ENCODE results near the gene PMF1. TPM values are rescaled to one million over a fixed set of nuclear protein-coding genes. Genes with fewer than 3 reads are reported as not detected.

Gene PMF1
- total and polyA plus RNA-seq, 4 donors: 29.6 to 65.0 (median 34.9) TPM

GRCh38 chr1:156259805-156260204 lies 47.0 kb downstream of the PMF1 start:
- intact Hi-C loops (cut with DNase I): no loop called here

GRCh38 chr1:156260896-156261295 lies 48.1 kb downstream of the PMF1 start:
- intact Hi-C loops (cut with DNase I): no loop called here
- H3K36me3 ChIP-seq (ENCODE audit: control insufficient read depth in 1 of 2, insufficient read depth in 2 of 2, low read length in 1 of 2): peaks cover 10 to 30% of the 10 kb centered on the region in 2 donors
- no peak overlapping the region for H3K4me3 ChIP-seq (ENCODE audit: low read length in 2 of 2)
- H3K9me3 ChIP-seq (ENCODE audit: control insufficient read depth, low read length): no peaks in the 10 kb centered on the region
- no peak overlapping the region for H3K27ac ChIP-seq (ENCODE audit: low read depth in 1 of 2, low read length in 2 of 2)
- ATAC-seq (ENCODE audit: low FRiP score): no peak
- DNase-seq: no peak
- WGBS, 2 donors: 91 to 95% methylated on average over 2 of the region's 2 CpGs
- no peaks in the 10 kb centered on the region for H3K4me1 ChIP-seq (ENCODE audit: control insufficient read depth in 1 of 2, insufficient read depth in 2 of 2, low read length in 2 of 2)
- H3K27me3 ChIP-seq (ENCODE audit: control insufficient read depth in 1 of 2, insufficient read depth in 2 of 2, low read length in 1 of 2): no peaks in the 10 kb centered on the region

More at GRCh38 chr1:156259805-156260204, 47.0 kb downstream of the PMF1 start:
- no peaks in the 10 kb centered on the region for H3K9me3 ChIP-seq (ENCODE audit: control insufficient read depth, low read length)
- WGBS, 2 donors: 76 to 81% methylated on average over 3 of the region's 3 CpGs
- H3K27ac ChIP-seq (ENCODE audit: low read depth in 1 of 2, low read length in 2 of 2): no peak overlapping the region
- H3K27me3 ChIP-seq (ENCODE audit: control insufficient read depth in 1 of 2, insufficient read depth in 2 of 2, low read length in 1 of 2): no peaks in the 10 kb centered on the region
- no peak overlapping the region for H3K4me3 ChIP-seq (ENCODE audit: low read length in 2 of 2)
- DNase-seq: no peak
- no peaks in the 10 kb centered on the region for H3K4me1 ChIP-seq (ENCODE audit: control insufficient read depth in 1 of 2, insufficient read depth in 2 of 2, low read length in 2 of 2)
- peaks cover 11 to 27% of the 10 kb centered on the region in 2 donors for H3K36me3 ChIP-seq (ENCODE audit: control insufficient read depth in 1 of 2, insufficient read depth in 2 of 2, low read length in 1 of 2)
- ATAC-seq (ENCODE audit: low FRiP score): no peak

DNA sequence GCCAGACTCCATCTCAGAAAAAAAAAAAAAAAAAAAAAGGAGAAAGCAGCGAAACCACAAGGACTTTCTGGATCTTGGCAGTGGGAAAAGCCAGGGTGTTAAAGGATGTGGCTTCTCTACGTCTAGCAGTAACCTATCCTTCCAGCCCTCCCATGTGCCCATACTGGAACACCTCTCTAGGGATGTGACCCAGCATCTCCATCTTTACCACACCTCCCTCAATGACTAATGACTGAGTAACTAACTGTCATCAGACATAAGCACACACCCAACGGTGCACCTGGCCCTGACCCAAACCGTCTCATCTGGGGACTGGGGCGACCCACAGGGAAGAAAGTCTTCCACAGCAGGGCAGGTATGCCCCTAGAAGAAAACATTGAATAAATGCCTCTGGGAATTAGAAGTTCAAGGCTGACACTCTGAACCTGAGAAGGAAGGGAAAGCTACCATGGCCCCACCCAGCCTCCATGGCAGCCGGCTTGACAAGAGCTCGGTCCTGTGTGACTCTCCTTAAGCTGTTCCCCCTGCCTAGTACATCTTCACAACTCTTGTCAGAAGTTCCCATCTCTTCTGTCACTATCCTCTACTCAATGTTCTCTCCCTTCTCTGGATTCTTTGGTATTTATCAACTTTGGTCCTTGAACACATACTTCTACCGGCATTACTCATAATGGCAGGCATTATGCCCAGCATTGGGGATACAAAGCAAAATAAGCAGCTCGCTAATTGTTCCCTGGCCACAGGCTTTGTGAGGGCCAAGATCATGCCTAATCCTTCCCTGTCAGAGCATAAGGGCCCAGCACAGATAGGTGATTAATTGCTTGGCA lies 49.9 kb downstream of the PMF1 start:
- H3K4me3 ChIP-seq (ENCODE audit: low read length in 2 of 2): no peak overlapping the region
- no peaks in the 10 kb centered on the region for H3K27me3 ChIP-seq (ENCODE audit: control insufficient read depth in 1 of 2, insufficient read depth in 2 of 2, low read length in 1 of 2)
- ATAC-seq (ENCODE audit: low FRiP score) (no peak), DNase-seq (peak in 1 of 2 donors; percentile 57)
- WGBS, 2 donors: 71% methylated on average over 9 of the region's 9 CpGs
- intact Hi-C loops (cut with DNase I): no loop called here
- no peak overlapping the region for H3K27ac ChIP-seq (ENCODE audit: low read depth in 1 of 2, low read length in 2 of 2)
- H3K36me3 ChIP-seq (ENCODE audit: control insufficient read depth in 1 of 2, insufficient read depth in 2 of 2, low read length in 1 of 2): peaks cover 9 to 42% of the 10 kb centered on the region in 2 donors
- H3K9me3 ChIP-seq (ENCODE audit: control insufficient read depth, low read length): no peaks in the 10 kb centered on the region
- H3K4me1 ChIP-seq (ENCODE audit: control insufficient read depth in 1 of 2, insufficient read depth in 2 of 2, low read length in 2 of 2): no peaks in the 10 kb centered on the region

DNA sequence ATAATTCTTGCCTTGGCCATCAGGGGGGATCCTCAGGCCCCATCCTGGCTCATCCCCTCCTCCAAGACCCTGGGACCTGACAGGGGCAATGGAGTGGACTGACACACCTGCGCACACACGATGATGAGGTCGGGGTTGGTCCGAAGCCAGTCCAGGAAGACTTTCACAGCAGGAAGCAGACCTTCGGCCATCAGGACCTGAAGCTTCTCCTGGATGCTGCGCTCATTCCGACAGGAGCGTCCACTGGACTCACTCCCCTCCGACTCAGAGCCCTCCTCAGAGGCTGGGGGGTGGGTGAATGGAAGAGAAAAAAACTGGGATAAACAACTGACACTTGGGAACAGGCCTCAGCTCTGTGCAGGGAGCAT lies 50.5 kb downstream of the PMF1 start:
- DNase-seq (no peak), ATAC-seq (ENCODE audit: low FRiP score) (no peak)
- peaks cover 11 to 42% of the 10 kb centered on the region in 2 donors for H3K36me3 ChIP-seq (ENCODE audit: control insufficient read depth in 1 of 2, insufficient read depth in 2 of 2, low read length in 1 of 2)
- H3K9me3 ChIP-seq (ENCODE audit: control insufficient read depth, low read length): no peaks in the 10 kb centered on the region
- 83 to 89% methylated on average over 9 of the region's 9 CpGs for WGBS, 2 donors
- intact Hi-C loops (cut with DNase I): no loop called here
- no peaks in the 10 kb centered on the region for H3K27me3 ChIP-seq (ENCODE audit: control insufficient read depth in 1 of 2, insufficient read depth in 2 of 2, low read length in 1 of 2)
- no peaks in the 10 kb centered on the region for H3K4me1 ChIP-seq (ENCODE audit: control insufficient read depth in 1 of 2, insufficient read depth in 2 of 2, low read length in 2 of 2)
- H3K27ac ChIP-seq (ENCODE audit: low read depth in 1 of 2, low read length in 2 of 2): no peak overlapping the region
- no peak overlapping the region for H3K4me3 ChIP-seq (ENCODE audit: low read length in 2 of 2)

- peaks cover 6 to 33% of the 10 kb centered on the region in 2 donors for H3K36me3 ChIP-seq (ENCODE audit: control insufficient read depth in 1 of 2, insufficient read depth in 2 of 2, low read length in 1 of 2)
- no peaks in the 10 kb centered on the region for H3K9me3 ChIP-seq (ENCODE audit: control insufficient read depth, low read length)
- intact Hi-C loops (cut with DNase I): no loop called here
- ATAC-seq (ENCODE audit: low FRiP score): no peak
- H3K4me1 ChIP-seq (ENCODE audit: control insufficient read depth in 1 of 2, insufficient read depth in 2 of 2, low read length in 2 of 2): no peaks in the 10 kb centered on the region
- no peak for DNase-seq
- no peaks in the 10 kb centered on the region for H3K27me3 ChIP-seq (ENCODE audit: control insufficient read depth in 1 of 2, insufficient read depth in 2 of 2, low read length in 1 of 2)
- 89 to 90% methylated on average over 13 of the region's 13 CpGs for WGBS, 2 donors
- no peak overlapping the region for H3K27ac ChIP-seq (ENCODE audit: low read depth in 1 of 2, low read length in 2 of 2)
- no peak overlapping the region for H3K4me3 ChIP-seq (ENCODE audit: low read length in 2 of 2)
These were observed 53.2 kb downstream of the PMF1 start for GRCh38 chr1:156266051-156266450.

DNA sequence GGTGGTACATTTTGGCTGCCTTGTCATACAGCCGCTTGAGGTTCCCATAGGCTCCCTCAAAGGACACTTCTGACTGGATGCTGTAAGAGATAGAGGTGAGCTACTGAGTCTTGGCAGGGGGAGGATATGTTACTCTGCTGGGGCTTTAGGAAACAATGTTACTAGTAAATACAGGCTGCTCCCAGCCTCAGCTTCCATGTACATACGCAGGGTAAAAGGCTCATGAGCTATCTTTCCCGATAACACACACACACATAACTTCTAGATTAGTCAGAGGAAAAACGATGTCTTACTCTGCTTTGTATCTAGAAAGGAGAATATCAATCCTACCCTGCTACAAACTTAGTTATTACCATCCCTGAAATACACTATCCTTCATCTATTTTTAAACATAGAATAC lies 55.5 kb downstream of the PMF1 start:
- H3K4me1 ChIP-seq (ENCODE audit: control insufficient read depth in 1 of 2, insufficient read depth in 2 of 2, low read length in 2 of 2): no peaks in the 10 kb centered on the region
- H3K36me3 ChIP-seq (ENCODE audit: control insufficient read depth in 1 of 2, insufficient read depth in 2 of 2, low read length in 1 of 2): peaks cover 9 to 36% of the 10 kb centered on the region in 2 donors

GRCh38 chr1:156270314-156270713 lies 57.5 kb downstream of the PMF1 start:
- ATAC-seq (ENCODE audit: low FRiP score) (no peak), DNase-seq (no peak)
- no peaks in the 10 kb centered on the region for H3K4me1 ChIP-seq (ENCODE audit: control insufficient read depth in 1 of 2, insufficient read depth in 2 of 2, low read length in 2 of 2)
- whole genome bisulfite sequencing, 2 donors: 90 to 94% methylated on average over 3 of the region's 3 CpGs
- H3K27ac ChIP-seq (ENCODE audit: low read depth in 1 of 2, low read length in 2 of 2): no peak overlapping the region
- no peaks in the 10 kb centered on the region for H3K9me3 ChIP-seq (ENCODE audit: control insufficient read depth, low read length)
- peaks cover 12 to 44% of the 10 kb centered on the region in 2 donors for H3K36me3 ChIP-seq (ENCODE audit: control insufficient read depth in 1 of 2, insufficient read depth in 2 of 2, low read length in 1 of 2)
- no peaks in the 10 kb centered on the region for H3K27me3 ChIP-seq (ENCODE audit: control insufficient read depth in 1 of 2, insufficient read depth in 2 of 2, low read length in 1 of 2)
- H3K4me3 ChIP-seq (ENCODE audit: low read length in 2 of 2): no peak overlapping the region
- intact Hi-C loops (cut with DNase I): no loop called here

More for the DNA sequence above, 55.5 kb downstream of the PMF1 start:
- H3K27ac ChIP-seq (ENCODE audit: low read depth in 1 of 2, low read length in 2 of 2): no peak overlapping the region
- no peaks in the 10 kb centered on the region for H3K27me3 ChIP-seq (ENCODE audit: control insufficient read depth in 1 of 2, insufficient read depth in 2 of 2, low read length in 1 of 2)
- no peaks in the 10 kb centered on the region for H3K9me3 ChIP-seq (ENCODE audit: control insufficient read depth, low read length)
- no peak for ATAC-seq (ENCODE audit: low FRiP score)
- DNase-seq: no peak
- intact Hi-C loops (cut with DNase I): no loop called here
- 70 to 71% methylated on average over 4 of the region's 4 CpGs for WGBS, 2 donors
- no peak overlapping the region for H3K4me3 ChIP-seq (ENCODE audit: low read length in 2 of 2)

DNA sequence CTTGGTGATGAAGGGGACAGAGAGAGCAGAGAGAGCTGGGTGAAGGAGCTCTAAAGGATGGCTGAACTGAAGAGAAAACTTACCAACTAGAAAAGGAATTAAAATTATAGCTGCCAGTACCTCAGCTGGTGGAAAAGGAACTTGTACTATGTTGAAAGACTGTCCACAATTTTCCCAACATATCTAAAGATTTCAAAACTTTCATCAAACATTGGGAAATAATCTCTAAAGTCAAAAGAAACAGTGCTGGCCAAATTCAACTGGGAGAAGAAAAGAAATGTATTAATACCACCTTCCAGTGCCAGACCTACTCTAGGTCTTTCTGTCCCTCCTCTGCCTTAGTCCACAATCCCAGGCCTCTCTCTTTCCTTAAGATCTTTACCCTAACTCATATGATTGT lies 63.7 kb downstream of the PMF1 start:
- no peaks in the 10 kb centered on the region for H3K9me3 ChIP-seq (ENCODE audit: control insufficient read depth, low read length)
- no peak overlapping the region for H3K27ac ChIP-seq (ENCODE audit: low read depth in 1 of 2, low read length in 2 of 2)
- H3K4me1 ChIP-seq (ENCODE audit: control insufficient read depth in 1 of 2, insufficient read depth in 2 of 2, low read length in 2 of 2): peaks cover 0 to 2% of the 10 kb centered on the region in 2 donors
- intact Hi-C loops (cut with DNase I): no loop called here
- H3K36me3 ChIP-seq (ENCODE audit: control insufficient read depth in 1 of 2, insufficient read depth in 2 of 2, low read length in 1 of 2): peaks cover 6 to 18% of the 10 kb centered on the region in 2 donors
- ATAC-seq (ENCODE audit: low FRiP score) (no peak), DNase-seq (no peak)
- no peak overlapping the region for H3K4me3 ChIP-seq (ENCODE audit: low read length in 2 of 2)
- no peaks in the 10 kb centered on the region for H3K27me3 ChIP-seq (ENCODE audit: control insufficient read depth in 1 of 2, insufficient read depth in 2 of 2, low read length in 1 of 2)

GRCh38 chr1:156276966-156277381 lies 64.2 kb downstream of the PMF1 start:
- Histone ChIP-seq H3K9me3 (ENCODE audit: control insufficient read depth, low read length) (no peaks in the 10 kb centered on the region), H3K27ac (ENCODE audit: low read depth in 1 of 2, low read length in 2 of 2) (no peak overlapping the region), H3K36me3 (ENCODE audit: control insufficient read depth in 1 of 2, insufficient read depth in 2 of 2, low read length in 1 of 2) (peaks cover 6 to 18% of the 10 kb centered on the region in 2 donors), H3K4me3 (ENCODE audit: low read length in 2 of 2) (no peak overlapping the region), H3K4me1 (ENCODE audit: control insufficient read depth in 1 of 2, insufficient read depth in 2 of 2, low read length in 2 of 2) (peaks cover 0 to 3% of the 10 kb centered on the region in 2 donors), H3K27me3 (ENCODE audit: control insufficient read depth in 1 of 2, insufficient read depth in 2 of 2, low read length in 1 of 2) (no peaks in the 10 kb centered on the region)
- ATAC-seq (ENCODE audit: low FRiP score): no peak
- 73 to 81% methylated on average over 6 of the region's 6 CpGs for WGBS, 2 donors
- DNase-seq: peak; percentile 3 to 50
- intact Hi-C loops (cut with DNase I): no loop called here

All from aorta (tissue), 5 donors.